Keratinocyte (primary cell): ENCODE results near the gene GPX1. TPM values are rescaled to one million over a fixed set of nuclear protein-coding genes. Genes with fewer than 3 reads are reported as not detected.

Experiments used
- DNase-seq: peaks from one replicate; pipeline ENCODE4 v3.0.0-alpha.2; 2011; ENCODE audit warnings: low read depth, missing footprints, low spot score
- FAIRE-seq: peaks from 2 replicates; lab custom pipeline; 2011; peaks lifted over from hg19 to GRCh38; lab: Jason Lieb, UNC
- H2AFZ ChIP-seq: 2 replicates; pipeline ENCODE4 v1.6.0; 2012; ENCODE audit warnings: low read length, control low read depth, inconsistent platforms; ENCODE audit not compliant: control insufficient read depth
- H3K27ac ChIP-seq: 2 replicates; pipeline ENCODE4 v1.5.1; 2011; ENCODE audit warnings: low read length; ENCODE audit not compliant: control insufficient read depth, insufficient read depth
- H3K27me3 ChIP-seq: 3 replicates; pipeline ENCODE4 v1.6.0; 2011; ENCODE audit warnings: low read length; ENCODE audit not compliant: control insufficient read depth, insufficient read depth; ENCODE audit errors: extremely low read depth
- H3K36me3 ChIP-seq, 2 experiments: 2 replicates in 1 of 2; 3 replicates in 1 of 2; pipeline ENCODE4 v1.5.1; 2011; ENCODE audit warnings: low read length in 2 of 2, mild to moderate bottlenecking in 1 of 2; ENCODE audit not compliant: control insufficient read depth in 2 of 2, insufficient read depth in 2 of 2; ENCODE audit errors: extremely low read depth in 1 of 2
- H3K4me1 ChIP-seq: 3 replicates; pipeline ENCODE4 v1.5.1; 2011; ENCODE audit warnings: low read length; ENCODE audit not compliant: control insufficient read depth, insufficient read depth; ENCODE audit errors: extremely low read depth
- H3K4me2 ChIP-seq: 3 replicates; pipeline ENCODE4 v1.6.0; 2011; ENCODE audit warnings: low read depth, low read length; ENCODE audit not compliant: control insufficient read depth, insufficient read depth; ENCODE audit errors: extremely low read depth
- H3K4me3 ChIP-seq, 3 experiments: fragments of 200-600 bp in 1 of 3; sonication (generic) in 1 of 3; 2 replicates in 2 of 3; 3 replicates in 1 of 3; pipeline ENCODE4 v1.5.1; 2011 to 2016; ENCODE audit warnings: low read length in 3 of 3, mild to moderate bottlenecking in 3 of 3, control low read depth in 2 of 3, inconsistent platforms in 1 of 3, low read depth in 1 of 3, mixed read lengths in 1 of 3, mixed run types in 1 of 3, moderate library complexity in 1 of 3; ENCODE audit not compliant: control insufficient read depth in 2 of 3, insufficient read depth in 2 of 3; ENCODE audit errors: extremely low read depth in 1 of 3
- H3K79me2 ChIP-seq: 2 replicates; pipeline ENCODE4 v1.6.0; 2012; ENCODE audit warnings: low read length; ENCODE audit not compliant: control insufficient read depth, insufficient read depth
- H3K9ac ChIP-seq: 3 replicates; pipeline ENCODE4 v1.6.0; 2011; ENCODE audit warnings: low read length; ENCODE audit not compliant: control insufficient read depth, insufficient read depth; ENCODE audit errors: extremely low read depth
- H3K9me1 ChIP-seq: 3 replicates; pipeline ENCODE4 v1.6.0; 2011; ENCODE audit warnings: low read length; ENCODE audit not compliant: control insufficient read depth, insufficient read depth; ENCODE audit errors: extremely low read depth
- H3K9me3 ChIP-seq: 2 replicates; pipeline ENCODE4 v1.5.1; 2012; ENCODE audit warnings: low read depth, low read length; ENCODE audit not compliant: control insufficient read depth
- H4K20me1 ChIP-seq: 3 replicates; pipeline ENCODE4 v1.6.0; 2011; ENCODE audit warnings: low read length; ENCODE audit not compliant: control insufficient read depth, insufficient read depth; ENCODE audit errors: extremely low read depth
- EZH2 ChIP-seq: IDR thresholded peaks from one replicate; pipeline ENCODE4 v1.6.1; 2012; ENCODE audit warnings: inconsistent platforms, mild to moderate bottlenecking, low read length, moderate library complexity
- dilution Hi-C: fragments of 300-500 bp; cut with MboI; formaldehyde crosslinking; loops from one replicate; pipeline ENCODE4 v1.7.0; 2020; ENCODE audit warnings: low sequenced_read_pairs; ENCODE audit not compliant: extremely low pct_ligation_motif_present
- polyA plus RNA-seq, 5 experiments: library from polyadenylated mRNA; depleted of rRNA in 3 of 5; stranded (reverse) in 3 of 5; stranded (forward) in 1 of 5; unstranded in 1 of 5; fragments of >200 nt; gene quantifications; 1 replicate in 1 of 5; 2 replicates in 3 of 5; 3 replicates in 1 of 5; pipeline versions ENCODE4 v1.2.1 to v1.2.3, GENCODE V29; 2011 to 2012; ENCODE audit warnings: missing spikeins in 2 of 5, low read depth in 1 of 5, low replicate concordance in 1 of 5
- TF ChIP-seq, protein P1 (sequence below), 3 experiments: IDR thresholded peaks in 1 of 3; conservative IDR thresholded peaks in 1 of 3; optimal IDR thresholded peaks in 1 of 3; 2 replicates in 2 of 3; 3 replicates in 1 of 3; pipeline versions ENCODE3 to v1.5.1; 2011; ENCODE audit warnings: low read length in 3 of 3, mild to moderate bottlenecking in 3 of 3, moderate library complexity in 2 of 3, control low read depth in 1 of 3, inconsistent platforms in 1 of 3; ENCODE audit not compliant: insufficient read depth in 2 of 3; ENCODE audit errors: extremely low read depth in 1 of 3

GPX1 gene
- polyA plus RNA-seq, 1 donor (not counting 4 experiments of a cell fraction or from before 2014, with no cell fraction given) = 427 TPM

GRCh38 chr3:49403891-49404290, 45.7 kb upstream of the GPX1 start:
- Histone ChIP-seq H3K27ac (no peak overlapping the region), H3K4me1 (peaks cover 8% of the 10 kb centered on the region), H3K79me2 (peaks cover 97% of the 10 kb centered on the region), H3K4me3 (no peak overlapping the region), H4K20me1 (peaks cover 27% of the 10 kb centered on the region), H3K9me1 (peaks cover 6% of the 10 kb centered on the region), H3K36me3 (peaks cover 6 to 14% of the 10 kb centered on the region in 2 experiments), H3K27me3 (no peaks in the 10 kb centered on the region), H3K9ac (no peak overlapping the region), H3K9me3 (no peaks in the 10 kb centered on the region), H3K4me2 (no peak overlapping the region), H2AFZ (no peak overlapping the region)
- DNase-seq (no peak), FAIRE-seq (no peak)
- TF ChIP-seq EZH2 = no peak
- TF ChIP-seq, protein P1, sequence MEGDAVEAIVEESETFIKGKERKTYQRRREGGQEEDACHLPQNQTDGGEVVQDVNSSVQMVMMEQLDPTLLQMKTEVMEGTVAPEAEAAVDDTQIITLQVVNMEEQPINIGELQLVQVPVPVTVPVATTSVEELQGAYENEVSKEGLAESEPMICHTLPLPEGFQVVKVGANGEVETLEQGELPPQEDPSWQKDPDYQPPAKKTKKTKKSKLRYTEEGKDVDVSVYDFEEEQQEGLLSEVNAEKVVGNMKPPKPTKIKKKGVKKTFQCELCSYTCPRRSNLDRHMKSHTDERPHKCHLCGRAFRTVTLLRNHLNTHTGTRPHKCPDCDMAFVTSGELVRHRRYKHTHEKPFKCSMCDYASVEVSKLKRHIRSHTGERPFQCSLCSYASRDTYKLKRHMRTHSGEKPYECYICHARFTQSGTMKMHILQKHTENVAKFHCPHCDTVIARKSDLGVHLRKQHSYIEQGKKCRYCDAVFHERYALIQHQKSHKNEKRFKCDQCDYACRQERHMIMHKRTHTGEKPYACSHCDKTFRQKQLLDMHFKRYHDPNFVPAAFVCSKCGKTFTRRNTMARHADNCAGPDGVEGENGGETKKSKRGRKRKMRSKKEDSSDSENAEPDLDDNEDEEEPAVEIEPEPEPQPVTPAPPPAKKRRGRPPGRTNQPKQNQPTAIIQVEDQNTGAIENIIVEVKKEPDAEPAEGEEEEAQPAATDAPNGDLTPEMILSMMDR (optimal IDR thresholded peaks at IDR 0.05 in 1 of 3, IDR thresholded peaks at IDR 0.05 in 1 of 3, conservative IDR thresholded peaks at IDR 0.05 in 1 of 3; ENCODE audit: extremely low read depth in 1 of 3, insufficient read depth in 2 of 3, low read length in 3 of 3) = no peak
- dilution Hi-C loops = no loop called here

- Histone ChIP-seq H3K9me1 (peaks cover 6% of the 10 kb centered on the region), H3K9ac (no peak overlapping the region), H3K9me3 (no peaks in the 10 kb centered on the region), H3K4me2 (no peak overlapping the region), H3K79me2 (peaks cover 97% of the 10 kb centered on the region), H3K4me1 (peaks cover 8% of the 10 kb centered on the region), H3K36me3 (peaks cover 7 to 16% of the 10 kb centered on the region in 2 experiments), H2AFZ (no peak overlapping the region), H4K20me1 (peaks cover 35% of the 10 kb centered on the region), H3K4me3 (no peak overlapping the region), H3K27ac (no peak overlapping the region), H3K27me3 (no peaks in the 10 kb centered on the region)
- TF ChIP-seq EZH2 = no peak
- TF ChIP-seq, protein P1 (optimal IDR thresholded peaks at IDR 0.05 in 1 of 3, IDR thresholded peaks at IDR 0.05 in 1 of 3, conservative IDR thresholded peaks at IDR 0.05 in 1 of 3; ENCODE audit: extremely low read depth in 1 of 3, insufficient read depth in 2 of 3, low read length in 3 of 3) = no peak
- DNase-seq (no peak), FAIRE-seq (no peak)
- dilution Hi-C loops = no loop called here
Measured at GRCh38 chr3:49401766-49402165, 43.6 kb upstream of the GPX1 start.
